Spleen (tissue), 11 donors: Measurements from ENCODE around the gene LRP1B. TPM values are rescaled to one million over a fixed set of nuclear protein-coding genes. Genes with fewer than 3 reads are reported as not detected.

ENCODE experiments used
- DNase-seq: peaks from one replicate; pipeline ENCODE4 v3.0.0-alpha.2; 2020
- H3K27ac ChIP-seq, 8 donors: fragments of 200-600 bp; sonication (generic) in 7 of 8; 1 replicate in 4 of 8; 2 replicates in 4 of 8; pipeline versions ENCODE4 v1.5.0 to v1.8.0; 2016 to 2021; ENCODE audit warnings: inconsistent platforms in 4 of 8, mild to moderate bottlenecking in 4 of 8, moderate library complexity in 1 of 8
- H3K27me3 ChIP-seq, 7 donors: fragments of 200-600 bp; sonication (generic) in 6 of 7; replicated peaks in 1 of 7; 1 replicate in 4 of 7; 2 replicates in 3 of 7; pipeline versions ENCODE4 v1.5.0 to v1.8.0; 2016 to 2021; ENCODE audit warnings: inconsistent platforms in 3 of 7, mild to moderate bottlenecking in 1 of 7
- H3K36me3 ChIP-seq, 6 donors: fragments of 200-600 bp; sonication (generic) in 5 of 6; 1 replicate in 4 of 6; 2 replicates in 2 of 6; pipeline versions ENCODE4 v1.5.0 to v1.8.0; 2016 to 2021; ENCODE audit warnings: inconsistent platforms in 2 of 6
- H3K4me1 ChIP-seq, 6 donors: fragments of 200-600 bp; sonication (generic) in 5 of 6; 1 replicate in 3 of 6; 2 replicates in 3 of 6; pipeline versions ENCODE4 v1.5.0 to v1.8.0; 2016 to 2021; ENCODE audit warnings: inconsistent platforms in 3 of 6
- H3K4me3 ChIP-seq, 8 donors: fragments of 200-600 bp; sonication (generic) in 7 of 8; 1 replicate in 4 of 8; 2 replicates in 4 of 8; pipeline versions ENCODE4 v1.5.0 to v1.8.0; 2016 to 2021; ENCODE audit warnings: inconsistent platforms in 4 of 8, mild to moderate bottlenecking in 4 of 8, moderate library complexity in 2 of 8
- H3K9me3 ChIP-seq, 8 donors: fragments of 200-600 bp; sonication (generic) in 7 of 8; 1 replicate in 4 of 8; 2 replicates in 4 of 8; pipeline versions ENCODE4 v1.5.0 to v1.8.0; 2016 to 2021; ENCODE audit warnings: inconsistent platforms in 4 of 8
- POLR2A ChIP-seq, 3 donors: fragments of 450-650 bp; IDR thresholded peaks; one replicate each; pipeline ENCODE4 v1.5.1; 2017; ENCODE audit warnings: antibody characterized with exemption in 3 of 3, mild to moderate bottlenecking in 1 of 3
- POLR2AphosphoS5 ChIP-seq, 3 donors: sonication (generic); formaldehyde crosslinking; IDR thresholded peaks; one replicate each; pipeline ENCODE4 v1.5.1; 2017; ENCODE audit warnings: antibody characterized with exemption in 3 of 3
- WGBS, 5 donors: extraction: QIAGEN DNeasy Blood & Tissue Kit in 3 of 5; methylation state at CpG; one replicate each; pipeline versions ENCODE4 v1.1.5 to v1.1.7; 2013 to 2018; 5-methylcytosine and 5-hydroxymethylcytosine counted together
- intact Hi-C: fragments of 100-400 bp; cut with DNase I; formaldehyde crosslinking; loops from one replicate; pipeline ENCODE4 v1.15.0; 2023; ENCODE audit warnings: low total_unique reads
- polyA plus RNA-seq, 3 donors: library from polyadenylated mRNA; stranded (reverse); fragments of 200-250 nt; gene quantifications; one replicate each; pipeline ENCODE4 v1.2.1, GENCODE V29; 2013
- total RNA-seq, 7 donors: library from RNA; depleted of rRNA in 3 of 7; stranded (reverse); fragments of >200 nt in 3 of 7; fragmentation: NEBNext Ultra II Directional in 4 of 7; extraction: Animal tissue kit (Norgen Biotek cat#: 25700) in 4 of 7; gene quantifications; one replicate each; pipeline versions ENCODE4 v1.1.0 to v1.2.1, GENCODE V29; 2016 to 2021
- TF ChIP-seq, protein P1 (sequence below), 11 experiments: fragments of 200-600 bp in 7 of 11; fragments of 450-650 bp in 4 of 11; sonication (generic) in 4 of 11; IDR thresholded peaks in 8 of 11; conservative IDR thresholded peaks in 3 of 11; 1 replicate in 7 of 11; 2 replicates in 4 of 11; pipeline versions ENCODE4 v1.4.0 to v1.8.0; 2016 to 2021; ENCODE audit warnings: antibody characterized with exemption in 11 of 11, inconsistent platforms in 4 of 11, mild to moderate bottlenecking in 1 of 11
- donor health status: healthy with polysubstance abuse.
- donor health status: DM: no; HTN: no; CAD: no; lungs with moderate emphysema.
- donor health status: DM: no; HTN: no; CAD: no.
- donor health status: Bipolar disorder and iron deficiency.
- donor health status: healthy.
- donor health status: DM: no; HTN: no; CAD: no.
- donor health status: DM: yes; HTN: yes; CAD: no.

Gene LRP1B
- total and polyA plus RNA-seq, 10 donors: 0.02 to 0.85 (median 0.08) TPM; not detected in 2

DNA sequence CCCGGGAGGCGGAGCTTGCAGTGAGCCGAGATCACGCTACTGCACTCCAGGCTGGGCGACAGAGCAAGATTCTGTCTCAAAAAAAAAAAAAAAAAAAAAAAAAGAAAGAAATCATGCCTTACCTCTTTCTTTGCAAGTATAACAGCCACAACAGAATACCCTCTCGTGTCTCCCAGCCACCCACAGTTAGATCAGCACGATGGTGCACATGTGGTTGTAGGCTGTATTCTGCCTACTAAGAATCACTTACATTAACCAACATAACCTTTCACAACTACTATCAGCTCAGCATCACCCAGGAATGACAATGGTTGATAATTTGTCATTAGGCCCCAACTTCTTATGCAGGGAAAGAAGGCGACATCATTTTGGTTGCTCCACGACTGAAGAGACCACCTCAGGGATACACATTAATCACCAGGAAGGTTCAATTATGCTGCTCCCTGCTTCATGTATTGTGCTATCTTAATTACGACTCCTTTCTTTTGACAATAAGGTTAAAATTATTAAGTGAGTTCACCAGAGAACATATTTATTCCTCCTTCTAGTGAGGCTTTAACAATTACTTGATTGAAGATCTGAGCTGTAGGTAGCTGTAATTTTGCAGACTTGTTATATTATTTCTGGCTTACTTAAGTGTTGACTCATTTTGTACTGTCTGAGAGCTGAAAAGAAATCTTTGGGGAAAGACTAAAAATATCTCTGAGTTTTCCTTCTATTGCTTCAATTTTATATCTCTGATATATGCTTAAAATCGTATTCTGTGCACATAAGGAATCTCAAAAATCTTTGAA lies 120.1 kb downstream of the LRP1B start:
- Histone ChIP-seq H3K27me3 (no peaks in the 10 kb centered on the region), H3K4me3 (no peak overlapping the region), H3K4me1 (no peaks in the 10 kb centered on the region), H3K36me3 (no peaks in the 10 kb centered on the region), H3K27ac (no peak overlapping the region), H3K9me3 (no peaks in the 10 kb centered on the region)
- no peak for TF ChIP-seq POLR2AphosphoS5 (IDR thresholded peaks at IDR 0.05)
- TF ChIP-seq POLR2A (IDR thresholded peaks at IDR 0.05): no peak
- TF ChIP-seq, protein P1, sequence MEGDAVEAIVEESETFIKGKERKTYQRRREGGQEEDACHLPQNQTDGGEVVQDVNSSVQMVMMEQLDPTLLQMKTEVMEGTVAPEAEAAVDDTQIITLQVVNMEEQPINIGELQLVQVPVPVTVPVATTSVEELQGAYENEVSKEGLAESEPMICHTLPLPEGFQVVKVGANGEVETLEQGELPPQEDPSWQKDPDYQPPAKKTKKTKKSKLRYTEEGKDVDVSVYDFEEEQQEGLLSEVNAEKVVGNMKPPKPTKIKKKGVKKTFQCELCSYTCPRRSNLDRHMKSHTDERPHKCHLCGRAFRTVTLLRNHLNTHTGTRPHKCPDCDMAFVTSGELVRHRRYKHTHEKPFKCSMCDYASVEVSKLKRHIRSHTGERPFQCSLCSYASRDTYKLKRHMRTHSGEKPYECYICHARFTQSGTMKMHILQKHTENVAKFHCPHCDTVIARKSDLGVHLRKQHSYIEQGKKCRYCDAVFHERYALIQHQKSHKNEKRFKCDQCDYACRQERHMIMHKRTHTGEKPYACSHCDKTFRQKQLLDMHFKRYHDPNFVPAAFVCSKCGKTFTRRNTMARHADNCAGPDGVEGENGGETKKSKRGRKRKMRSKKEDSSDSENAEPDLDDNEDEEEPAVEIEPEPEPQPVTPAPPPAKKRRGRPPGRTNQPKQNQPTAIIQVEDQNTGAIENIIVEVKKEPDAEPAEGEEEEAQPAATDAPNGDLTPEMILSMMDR (IDR thresholded peaks at IDR 0.05 in 8 of 11, conservative IDR thresholded peaks at IDR 0.05 in 3 of 11): no peak
- WGBS, 5 donors: 73 to 80% (median 78%) methylated on average over 11 of the region's 11 CpGs
- no peak for DNase-seq
- intact Hi-C loops: no loop called here

- WGBS, 5 donors: 73 to 84% (median 81%) methylated on average over 4 of the region's 4 CpGs
- intact Hi-C loops: no loop called here
- H3K4me1 ChIP-seq: no peaks in the 10 kb centered on the region
Observed at GRCh38 chr2:142008135-142008744, 122.6 kb downstream of the LRP1B start.

DNA sequence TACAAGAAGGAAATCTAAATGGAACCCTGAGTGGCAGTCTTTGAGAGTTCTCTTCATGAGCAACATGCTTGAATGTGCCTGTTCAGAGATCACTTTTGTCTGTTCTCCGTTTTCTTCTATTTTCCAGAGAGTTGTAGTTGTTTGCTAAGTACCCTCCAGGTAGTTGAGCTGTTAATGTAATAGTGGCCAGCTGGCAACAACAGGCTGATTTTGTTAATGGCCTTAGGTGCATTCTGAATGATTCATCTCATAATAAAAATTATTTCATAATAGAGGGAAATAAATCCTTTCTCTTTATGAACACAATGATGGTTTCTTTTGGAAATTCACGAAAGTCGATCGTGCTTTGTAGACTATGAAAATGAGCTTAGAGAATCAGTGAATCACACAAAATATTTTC lies 136.8 kb downstream of the LRP1B start:
- no peaks in the 10 kb centered on the region for H3K9me3 ChIP-seq
- WGBS, 5 donors: 82 to 91% (median 88%) methylated on average over 4 of the region's 4 CpGs
- H3K4me3 ChIP-seq: no peak overlapping the region
- no peak overlapping the region for H3K27ac ChIP-seq
- intact Hi-C loops: no loop called here
- no peaks in the 10 kb centered on the region for H3K27me3 ChIP-seq
- no peaks in the 10 kb centered on the region for H3K36me3 ChIP-seq
- TF ChIP-seq POLR2AphosphoS5 (IDR thresholded peaks at IDR 0.05) (no peak), POLR2A (IDR thresholded peaks at IDR 0.05) (no peak)
- TF ChIP-seq, protein P1 (IDR thresholded peaks at IDR 0.05 in 8 of 11, conservative IDR thresholded peaks at IDR 0.05 in 3 of 11): no peak
- no peaks in the 10 kb centered on the region for H3K4me1 ChIP-seq
- DNase-seq: no peak

More at GRCh38 chr2:142008135-142008744, 122.6 kb downstream of the LRP1B start:
- Histone ChIP-seq H3K36me3 (no peaks in the 10 kb centered on the region), H3K9me3 (no peaks in the 10 kb centered on the region), H3K4me3 (no peak overlapping the region), H3K27ac (no peak overlapping the region), H3K27me3 (no peaks in the 10 kb centered on the region)
- no peak for DNase-seq
- TF ChIP-seq, protein P1 (IDR thresholded peaks at IDR 0.05 in 8 of 11, conservative IDR thresholded peaks at IDR 0.05 in 3 of 11): no peak
- TF ChIP-seq POLR2AphosphoS5 (IDR thresholded peaks at IDR 0.05) (no peak), POLR2A (IDR thresholded peaks at IDR 0.05) (no peak)

GRCh38 chr2:141992695-141993094 lies 138.1 kb downstream of the LRP1B start:
- TF ChIP-seq POLR2A (IDR thresholded peaks at IDR 0.05): no peak
- TF ChIP-seq, protein P1 (IDR thresholded peaks at IDR 0.05 in 8 of 11, conservative IDR thresholded peaks at IDR 0.05 in 3 of 11): no peak
- no peak for TF ChIP-seq POLR2AphosphoS5 (IDR thresholded peaks at IDR 0.05)
- WGBS, 5 donors: 86 to 90% (median 88%) methylated on average over 1 of the region's 1 CpG

More at GRCh38 chr2:141992695-141993094, 138.1 kb downstream of the LRP1B start:
- H3K4me3 ChIP-seq: no peak overlapping the region
- H3K9me3 ChIP-seq: no peaks in the 10 kb centered on the region
- no peaks in the 10 kb centered on the region for H3K27me3 ChIP-seq
- no peak overlapping the region for H3K27ac ChIP-seq
- H3K36me3 ChIP-seq: no peaks in the 10 kb centered on the region
- H3K4me1 ChIP-seq: no peaks in the 10 kb centered on the region
- intact Hi-C loops: no loop called here
- no peak for DNase-seq
